ENCODE data around the gene SLC8A1. TPM values are rescaled to one million over a fixed set of nuclear protein-coding genes. Genes with fewer than 3 reads are reported as not detected.

Gene SLC8A1
- total and polyA plus RNA-seq, 10 of the 15 experiments (the other 5 are each of a cell fraction or from before 2014, with no cell fraction given), result under 0.01 to 1.2 (median 0.01) TPM; not detected in 3

DNA sequence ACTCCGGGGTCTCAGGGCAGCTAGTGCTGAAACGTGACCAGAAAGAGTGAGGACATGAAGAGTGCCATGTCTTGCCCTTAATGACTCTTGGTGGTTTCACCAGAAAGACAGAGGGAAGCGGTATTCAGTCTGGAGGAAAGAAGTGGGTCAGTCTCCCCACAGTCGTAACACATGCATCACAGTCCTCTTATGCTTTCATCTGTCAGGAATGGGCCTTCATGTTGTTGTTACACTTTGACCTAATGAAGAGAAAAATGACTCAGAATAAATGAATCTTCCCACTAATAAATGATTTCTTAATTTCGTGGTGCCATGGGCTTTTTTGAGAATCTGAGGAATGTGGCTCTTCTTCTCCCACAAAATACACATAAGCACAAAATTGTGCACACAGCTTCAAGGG lies 103.2 kb downstream of the SLC8A1 start:
- SMC1A ChIA-PET (ENCODE audit: uncharacterized antibody, unreplicated experiment), result no interaction called here
- Histone ChIP-seq H3K4me1 (ENCODE audit: control insufficient read depth, insufficient read depth, low read length) (no peaks in the 10 kb centered on the region), H3K27me3 (replicated peaks in 1 of 2; ENCODE audit: control insufficient read depth in 2 of 2, insufficient read depth in 2 of 2, low read length in 1 of 2) (no peaks in the 10 kb centered on the region), H3K9me3 (replicated peaks; ENCODE audit: control insufficient read depth, insufficient read depth, low read length) (no peaks in the 10 kb centered on the region), H3K4me2 (ENCODE audit: control insufficient read depth, insufficient read depth) (no peak overlapping the region), H4K20me1 (ENCODE audit: control insufficient read depth, insufficient read depth) (no peaks in the 10 kb centered on the region), H3K9ac (ENCODE audit: control insufficient read depth, insufficient read depth, low read length) (no peak overlapping the region), H3K79me2 (ENCODE audit: control insufficient read depth, insufficient read depth, low read length) (no peaks in the 10 kb centered on the region), H3K36me3 (ENCODE audit: control insufficient read depth in 2 of 2, insufficient read depth in 2 of 2, low read length in 1 of 2) (no peaks in the 10 kb centered on the region), H3K27ac (ENCODE audit: control insufficient read depth, insufficient read depth) (no peak overlapping the region), H2AFZ (ENCODE audit: control insufficient read depth, low read depth, low read length) (no peak overlapping the region), H3K4me3 (no peak overlapping the region)
- POLR2A ChIA-PET, result no interaction called here
- BruUV-seq (replicated peaks), result no TSS peak
- CTCF ChIA-PET, result no interaction called here
- DNase-seq (ENCODE audit: low read depth, low spot score) (no peak), ATAC-seq (no peak), FAIRE-seq (no peak)
- RAD21 ChIA-PET (ENCODE audit: unreplicated experiment), result no interaction called here
- in situ Hi-C loops (cut with MboI), result no loop called here
- TF ChIP-seq ATF7 (IDR thresholded peaks at IDR 0.05; ENCODE audit: low read depth), result no peak
- intact Hi-C loops (cut with micrococcal nuclease; ENCODE audit: unreplicated experiment), result no loop called here
- 48% methylated on average over 5 of the region's 5 CpGs for WGBS (ENCODE audit: insufficient coverage, insufficient replicate concordance, low lambda C conversion rate, missing lambda C conversion rate)

GRCh38 chr2:40348038-40348437 lies 103.9 kb downstream of the SLC8A1 start:
- ATAC-seq (no peak), DNase-seq (ENCODE audit: low read depth, low spot score) (no peak), FAIRE-seq (no peak)
- no peak overlapping the region for H3K9ac ChIP-seq (ENCODE audit: control insufficient read depth, insufficient read depth, low read length)
- in situ Hi-C loops (cut with MboI) (no loop called here), intact Hi-C loops (cut with micrococcal nuclease; ENCODE audit: unreplicated experiment) (no loop called here)
- WGBS (ENCODE audit: insufficient coverage, insufficient replicate concordance, low lambda C conversion rate, missing lambda C conversion rate), result 58% methylated on average over 5 of the region's 5 CpGs
- POLR2A ChIA-PET, result no interaction called here
- RAD21 ChIA-PET (ENCODE audit: unreplicated experiment), result interaction anchor here (0.7 kb wide), 1 partner anchor 38 kb away, joined by 3 read pairs; no protein-coding TSS in a partner anchor
- H3K4me1 ChIP-seq (ENCODE audit: control insufficient read depth, insufficient read depth, low read length), result no peaks in the 10 kb centered on the region
- H3K4me2 ChIP-seq (ENCODE audit: control insufficient read depth, insufficient read depth), result no peak overlapping the region
- H3K4me3 ChIP-seq, result no peak overlapping the region
- CTCF ChIA-PET, result no interaction called here
- no peaks in the 10 kb centered on the region for H3K9me3 ChIP-seq (replicated peaks; ENCODE audit: control insufficient read depth, insufficient read depth, low read length)
- no peak overlapping the region for H3K27ac ChIP-seq (ENCODE audit: control insufficient read depth, insufficient read depth)
- no peaks in the 10 kb centered on the region for H3K79me2 ChIP-seq (ENCODE audit: control insufficient read depth, insufficient read depth, low read length)
- no peaks in the 10 kb centered on the region for H4K20me1 ChIP-seq (ENCODE audit: control insufficient read depth, insufficient read depth)
- SMC1A ChIA-PET (ENCODE audit: uncharacterized antibody, unreplicated experiment), result interaction anchor here (0.6 kb wide), 1 partner anchor 37 kb away, joined by 3 read pairs; no protein-coding TSS in a partner anchor
- no peak overlapping the region for H2AFZ ChIP-seq (ENCODE audit: control insufficient read depth, low read depth, low read length)
- no peaks in the 10 kb centered on the region for H3K27me3 ChIP-seq (replicated peaks in 1 of 2; ENCODE audit: control insufficient read depth in 2 of 2, insufficient read depth in 2 of 2, low read length in 1 of 2)
- H3K36me3 ChIP-seq (ENCODE audit: control insufficient read depth in 2 of 2, insufficient read depth in 2 of 2, low read length in 1 of 2), result no peaks in the 10 kb centered on the region
- BruUV-seq (replicated peaks), result no TSS peak
- no peak for TF ChIP-seq IKZF1 (conservative IDR thresholded peaks at IDR 0.05)
- no peak for TF ChIP-seq FOS (IDR thresholded peaks at IDR 0.05; ENCODE audit: borderline replicate concordance, extremely low read depth, insufficient read length)
- no peak for TF ChIP-seq SMARCA5 (IDR thresholded peaks at IDR 0.05)
- no peak for TF ChIP-seq USF1 (IDR thresholded peaks at IDR 0.05; ENCODE audit: borderline replicate concordance, extremely low read length, insufficient read depth, low read depth, low read length)
- no peak for TF ChIP-seq RFX5 (IDR thresholded peaks at IDR 0.05; ENCODE audit: low read depth, low read length)
- TF ChIP-seq ZBTB4 (CRISPR knock-in tag; IDR thresholded peaks at IDR 0.05), result no peak
- TF ChIP-seq, protein P1, sequence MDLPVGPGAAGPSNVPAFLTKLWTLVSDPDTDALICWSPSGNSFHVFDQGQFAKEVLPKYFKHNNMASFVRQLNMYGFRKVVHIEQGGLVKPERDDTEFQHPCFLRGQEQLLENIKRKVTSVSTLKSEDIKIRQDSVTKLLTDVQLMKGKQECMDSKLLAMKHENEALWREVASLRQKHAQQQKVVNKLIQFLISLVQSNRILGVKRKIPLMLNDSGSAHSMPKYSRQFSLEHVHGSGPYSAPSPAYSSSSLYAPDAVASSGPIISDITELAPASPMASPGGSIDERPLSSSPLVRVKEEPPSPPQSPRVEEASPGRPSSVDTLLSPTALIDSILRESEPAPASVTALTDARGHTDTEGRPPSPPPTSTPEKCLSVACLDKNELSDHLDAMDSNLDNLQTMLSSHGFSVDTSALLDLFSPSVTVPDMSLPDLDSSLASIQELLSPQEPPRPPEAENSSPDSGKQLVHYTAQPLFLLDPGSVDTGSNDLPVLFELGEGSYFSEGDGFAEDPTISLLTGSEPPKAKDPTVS (IDR thresholded peaks at IDR 0.05; ENCODE audit: low read depth, low read length), result no peak
- no peak for TF ChIP-seq EP300 (IDR thresholded peaks at IDR 0.05; ENCODE audit: borderline replicate concordance in 1 of 2, control insufficient read depth in 1 of 2, low read depth in 2 of 2, low read length in 2 of 2)
- TF ChIP-seq HDAC2 (IDR thresholded peaks at IDR 0.05), result no peak
- no peak for TF ChIP-seq LARP7 (IDR thresholded peaks at IDR 0.05)
- TF ChIP-seq ATF7 (IDR thresholded peaks at IDR 0.05; ENCODE audit: low read depth), result no peak
- no peak for TF ChIP-seq PML (IDR thresholded peaks at IDR 0.05; ENCODE audit: low read length)
- TF ChIP-seq HCFC1 (IDR thresholded peaks at IDR 0.05; ENCODE audit: low read length), result no peak
- no peak for TF ChIP-seq ZNF24 (IDR thresholded peaks at IDR 0.05)

Measured in GM12878 (cell line).